Activated T-cell treated with anti-CD3 and anti-CD28 coated beads, Interleukin-2, amount 50 U/mL, for 4 hours (primary cell): ENCODE data around the gene MYO18B. TPM values are rescaled to one million over a fixed set of nuclear protein-coding genes. Genes with fewer than 3 reads are reported as not detected.

Experiments
- ATAC-seq, 2 donors: fragments of 200-7000 bp; cut with Tn5 transposase; one replicate each; pipeline ENCODE4 v1.10.0; 2021
- DNase-seq: peaks from one replicate; pipeline ENCODE4 v3.0.0-alpha.2; 2020
- H3K27me3 Mint-ChIP-seq: one replicate; pipeline ENCODE4 v1.8.0; 2021; ENCODE audit warnings: low read depth, mixed read lengths
- H3K36me3 Mint-ChIP-seq: one replicate; pipeline ENCODE4 v1.8.0; 2022; ENCODE audit warnings: mixed read lengths; ENCODE audit not compliant: insufficient read depth
- H3K4me1 Mint-ChIP-seq: one replicate; pipeline ENCODE4 v1.8.0; 2021; ENCODE audit warnings: low read depth, mixed read lengths
- H3K4me3 Mint-ChIP-seq: one replicate; pipeline ENCODE4 v1.8.0; 2021; ENCODE audit warnings: mild to moderate bottlenecking, moderate library complexity, mixed read lengths
- H3K9me3 Mint-ChIP-seq: one replicate; pipeline ENCODE4 v1.8.0; 2021; ENCODE audit warnings: mixed read lengths
- total RNA-seq, 3 donors: library from RNA; stranded (reverse); gene quantifications; one replicate each; pipeline ENCODE4 v1.2.1, GENCODE V29; 2021

Gene MYO18B
- total RNA-seq, 3 donors from 2014 or later = 0.03 TPM; not detected in 2

DNA sequence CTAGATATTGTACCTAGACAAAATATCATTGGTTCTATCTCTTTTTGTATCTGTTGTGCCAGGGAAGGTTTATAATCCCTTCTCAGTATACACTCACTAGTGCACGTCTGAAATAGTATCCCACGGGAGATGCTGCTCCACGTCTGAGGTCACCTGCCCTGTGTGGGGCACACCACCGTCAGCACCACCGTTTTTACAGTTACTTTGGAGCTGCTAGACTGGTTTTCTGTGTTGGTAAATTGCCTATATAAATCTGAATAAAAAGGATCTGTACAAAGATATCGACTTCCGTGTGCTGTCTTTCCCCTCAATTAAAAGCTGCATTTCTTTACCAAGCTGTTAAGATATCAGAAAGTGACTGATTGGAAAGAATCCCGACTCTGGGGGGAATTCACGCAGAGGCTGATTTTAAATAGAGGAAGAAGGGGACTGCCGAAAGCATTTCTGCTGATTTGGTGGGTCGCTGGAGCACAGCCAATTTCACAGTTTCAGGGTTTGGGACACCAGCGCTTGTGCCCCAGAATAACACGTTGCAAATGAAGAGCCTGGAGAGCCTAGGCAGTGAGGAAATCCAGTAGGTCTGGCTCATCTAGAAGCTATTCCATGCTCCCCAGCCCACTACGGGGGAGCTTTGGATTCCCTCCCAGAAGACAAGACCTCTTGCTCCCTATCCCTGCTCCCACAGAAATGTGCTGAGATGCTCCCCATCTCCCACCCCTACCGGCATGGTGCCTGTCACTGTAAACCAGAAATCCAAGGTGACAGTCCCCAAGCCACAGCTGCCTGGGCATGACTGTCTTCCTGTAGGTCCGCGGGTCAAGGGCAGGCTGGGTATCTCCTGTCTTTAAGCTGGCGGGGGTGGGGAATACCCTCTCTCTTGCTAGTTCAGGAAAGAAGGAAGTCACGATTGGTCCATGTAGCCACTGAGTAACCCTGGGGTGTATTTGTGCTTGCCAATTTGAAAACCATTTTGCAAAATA is 12.7 kb upstream of the MYO18B start:
- H3K36me3 Mint-ChIP-seq = no peaks in the 10 kb centered on the region
- no peak overlapping the region for H3K4me3 Mint-ChIP-seq
- H3K9me3 Mint-ChIP-seq = no peaks in the 10 kb centered on the region
- no peaks in the 10 kb centered on the region for H3K4me1 Mint-ChIP-seq
- H3K27me3 Mint-ChIP-seq = no peaks in the 10 kb centered on the region
- ATAC-seq (no peak), DNase-seq (no peak)

DNA sequence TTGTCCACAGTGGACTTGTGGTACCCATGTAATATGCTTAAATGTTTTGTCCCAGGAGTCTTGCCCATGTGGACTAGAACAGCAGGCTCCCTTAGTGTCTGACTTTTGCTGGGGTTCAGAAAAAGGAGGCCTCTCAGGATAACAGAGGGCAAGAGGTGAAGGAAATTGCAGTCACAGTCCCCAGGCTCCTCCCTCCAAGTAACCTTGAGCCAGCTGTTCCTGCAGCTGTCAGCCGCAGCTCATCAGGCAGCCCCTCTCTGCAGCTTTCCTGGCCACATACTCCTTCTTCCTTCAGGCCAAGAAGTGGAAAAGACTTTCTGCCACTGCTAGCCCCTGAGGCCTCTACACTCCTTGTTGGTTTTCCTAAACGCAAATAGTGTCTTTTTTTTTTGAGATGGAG is 6.3 kb upstream of the MYO18B start:
- Mint-ChIP-seq H3K9me3 (no peaks in the 10 kb centered on the region), H3K4me1 (peaks cover 9% of the 10 kb centered on the region), H3K4me3 (no peak overlapping the region), H3K27me3 (peaks cover 4% of the 10 kb centered on the region), H3K36me3 (no peaks in the 10 kb centered on the region)
- ATAC-seq (no peak), DNase-seq (no peak)

DNA sequence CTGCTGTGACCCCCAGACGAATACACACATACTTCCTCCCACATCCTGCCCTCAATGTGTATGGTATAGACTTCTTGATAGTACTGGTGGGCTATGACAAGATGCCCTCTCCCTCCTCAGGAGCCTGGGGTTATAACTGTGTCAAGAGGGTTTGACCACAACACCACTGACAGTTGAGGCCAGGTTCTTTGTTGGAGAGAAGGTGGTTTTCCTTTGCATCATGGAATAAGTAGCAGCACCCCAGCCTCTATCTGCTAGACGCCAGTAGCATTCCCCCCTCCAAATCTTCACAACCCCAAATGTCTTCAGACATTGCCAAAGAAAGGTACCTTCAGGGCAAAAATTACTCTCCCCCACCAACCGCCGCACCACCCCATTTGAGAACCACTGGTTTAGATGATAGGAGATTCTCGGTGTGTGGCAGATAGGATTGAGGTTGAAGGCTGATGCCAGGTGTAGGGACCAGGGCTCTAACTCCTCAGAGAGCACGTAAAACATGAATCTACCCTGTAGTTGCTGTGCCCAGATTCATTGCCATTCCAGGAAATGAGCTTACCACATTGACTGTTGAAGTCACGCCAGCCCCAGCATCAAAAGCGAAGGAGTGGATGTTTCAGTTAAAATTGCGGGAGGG is 5.5 kb upstream of the MYO18B start:
- DNase-seq (no peak), ATAC-seq (peak; percentile 73 to 83)
- no peak overlapping the region for H3K4me3 Mint-ChIP-seq
- H3K27me3 Mint-ChIP-seq = peaks cover 4% of the 10 kb centered on the region
- peaks cover 9% of the 10 kb centered on the region for H3K4me1 Mint-ChIP-seq
- H3K9me3 Mint-ChIP-seq = no peaks in the 10 kb centered on the region
- H3K36me3 Mint-ChIP-seq = no peaks in the 10 kb centered on the region

DNA sequence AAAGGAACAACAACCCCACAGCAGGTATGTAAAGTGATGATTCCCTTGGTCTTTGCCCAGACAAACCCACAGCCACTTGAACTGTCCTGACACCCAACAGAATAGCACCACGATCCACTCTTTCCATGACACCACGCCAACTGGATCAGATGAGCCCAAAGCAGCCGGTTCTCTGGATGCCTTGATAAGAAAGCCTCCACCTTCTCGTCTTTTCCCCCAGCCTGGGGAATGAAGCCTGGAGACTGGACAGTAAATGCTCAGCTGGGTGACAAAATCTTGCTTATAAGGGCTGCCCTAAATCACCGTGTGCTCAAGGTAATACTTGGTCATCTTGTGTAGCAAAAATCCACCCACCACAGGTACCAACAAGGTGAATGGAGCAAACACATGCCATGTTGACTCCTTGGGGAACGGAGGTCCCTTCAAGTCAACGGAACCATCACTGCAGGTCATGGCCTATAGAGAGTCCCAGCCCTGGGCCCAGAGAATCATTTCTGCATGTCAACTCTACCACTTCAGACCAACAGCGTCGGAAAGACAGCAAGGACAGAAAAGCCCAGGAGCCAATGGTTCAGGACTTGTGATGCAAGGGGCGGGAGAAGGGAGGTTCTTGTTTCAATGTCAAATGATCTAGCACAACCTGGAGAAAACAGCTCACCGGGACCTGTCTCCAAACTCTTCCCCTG is 2.2 kb upstream of the MYO18B start:
- H3K4me3 Mint-ChIP-seq = no peak overlapping the region
- no peaks in the 10 kb centered on the region for H3K9me3 Mint-ChIP-seq

DNA sequence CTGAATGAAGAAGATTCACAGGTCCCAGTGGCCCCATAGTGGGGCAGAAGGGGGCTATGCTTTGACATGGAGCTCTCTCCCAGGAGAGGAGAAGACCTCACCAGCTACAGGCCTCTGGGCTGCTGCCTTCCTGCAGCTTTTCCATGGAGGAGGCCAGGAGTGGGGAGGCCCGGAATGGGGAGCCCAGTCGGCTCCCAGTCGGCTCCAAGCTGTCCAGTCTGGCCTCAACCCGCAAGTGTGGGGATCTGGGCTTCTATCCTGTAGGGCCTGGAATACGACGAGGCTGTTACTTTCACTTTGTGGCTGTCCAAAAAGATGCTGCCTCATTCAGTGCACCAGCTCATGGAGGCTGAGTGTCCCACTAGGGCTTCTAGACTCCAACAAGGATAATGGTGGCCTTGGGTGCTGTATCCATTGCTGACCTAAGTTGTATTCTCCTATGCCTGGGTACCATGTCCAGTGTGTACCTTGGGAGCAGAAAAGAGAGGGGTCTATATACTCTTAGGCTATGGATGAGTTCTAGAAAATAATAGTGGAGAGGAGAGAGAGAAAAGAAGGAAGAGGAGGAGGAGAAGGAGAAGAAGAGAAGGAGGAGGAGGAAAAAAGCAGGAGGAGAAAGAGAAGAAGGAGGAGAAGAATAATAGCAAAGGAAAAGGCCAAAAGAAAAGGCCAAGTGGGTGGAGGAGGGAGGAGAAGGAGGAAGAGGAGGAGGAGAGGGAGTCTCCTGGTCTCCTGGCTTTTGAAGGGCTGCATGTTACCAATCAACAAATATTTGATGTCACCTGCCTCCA is 1.1 kb downstream of the MYO18B start:
- Mint-ChIP-seq H3K9me3 (no peaks in the 10 kb centered on the region), H3K4me3 (no peak overlapping the region), H3K4me1 (no peaks in the 10 kb centered on the region), H3K27me3 (peaks cover 2% of the 10 kb centered on the region), H3K36me3 (no peaks in the 10 kb centered on the region)
- ATAC-seq (no peak), DNase-seq (no peak)

More for the DNA sequence above, 2.2 kb upstream of the MYO18B start:
- Mint-ChIP-seq H3K4me1 (peaks cover 9% of the 10 kb centered on the region), H3K27me3 (peaks cover 6% of the 10 kb centered on the region), H3K36me3 (no peaks in the 10 kb centered on the region)
- ATAC-seq = no peak
- DNase-seq = no peak

DNA sequence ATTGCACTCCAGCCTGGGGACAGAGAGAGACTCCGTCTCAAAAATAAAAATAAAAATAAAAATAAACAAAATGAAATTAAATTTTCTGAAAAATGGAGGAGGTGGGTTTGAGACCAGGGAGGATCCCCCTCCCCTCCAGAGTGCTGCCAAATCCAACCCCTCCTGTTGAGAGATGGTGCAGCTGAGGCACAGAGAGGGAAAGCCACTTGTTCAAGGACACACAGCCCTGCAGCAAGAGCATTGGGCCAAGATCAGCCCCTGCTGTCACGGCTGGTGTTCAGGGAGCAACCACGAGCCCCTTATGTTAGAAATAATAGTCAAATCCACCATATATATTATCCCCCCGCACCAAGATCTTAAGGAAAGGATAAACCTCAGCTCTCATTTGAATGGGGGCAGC is 2.7 kb downstream of the MYO18B start:
- ATAC-seq (no peak), DNase-seq (no peak)
- Mint-ChIP-seq H3K27me3 (peaks cover 2% of the 10 kb centered on the region), H3K4me3 (no peak overlapping the region), H3K36me3 (no peaks in the 10 kb centered on the region), H3K4me1 (peaks cover 4% of the 10 kb centered on the region), H3K9me3 (no peaks in the 10 kb centered on the region)

DNA sequence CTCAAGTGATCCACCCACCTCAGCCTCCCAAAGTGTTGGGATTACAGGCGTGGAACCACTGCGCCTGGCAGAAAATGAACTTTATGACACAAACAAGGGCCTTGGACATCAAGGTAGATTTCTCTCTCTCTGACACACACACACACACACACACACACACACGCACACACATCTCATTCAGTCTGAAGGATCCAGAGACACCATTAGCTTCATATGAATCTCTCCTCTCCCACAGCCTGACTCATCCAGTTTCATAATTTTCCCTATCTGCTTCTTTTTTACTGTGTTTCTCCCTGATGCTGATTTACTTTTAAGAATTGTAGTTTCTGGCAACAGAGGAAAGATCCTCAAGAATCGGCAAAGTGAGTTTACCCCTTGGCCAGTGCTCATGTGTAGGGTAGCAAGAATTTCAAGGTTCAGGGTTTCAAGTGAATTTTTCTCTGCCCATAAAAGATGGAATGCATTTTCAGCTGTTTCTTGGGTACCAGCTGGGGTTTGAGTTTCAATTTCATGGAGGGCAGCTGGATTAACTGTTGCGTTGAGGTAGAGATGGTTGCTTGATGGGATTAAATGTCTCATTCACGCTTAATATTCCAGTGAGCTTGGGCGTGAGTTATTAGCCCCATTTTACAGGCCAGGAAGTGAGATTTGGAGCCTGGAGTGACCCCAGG is 3.5 kb downstream of the MYO18B start:
- H3K36me3 Mint-ChIP-seq = no peaks in the 10 kb centered on the region
- H3K9me3 Mint-ChIP-seq = no peaks in the 10 kb centered on the region
- ATAC-seq = no peak
- H3K27me3 Mint-ChIP-seq = peaks cover 2% of the 10 kb centered on the region
- H3K4me1 Mint-ChIP-seq = peaks cover 7% of the 10 kb centered on the region
- H3K4me3 Mint-ChIP-seq = no peak overlapping the region
- DNase-seq = no peak

DNA sequence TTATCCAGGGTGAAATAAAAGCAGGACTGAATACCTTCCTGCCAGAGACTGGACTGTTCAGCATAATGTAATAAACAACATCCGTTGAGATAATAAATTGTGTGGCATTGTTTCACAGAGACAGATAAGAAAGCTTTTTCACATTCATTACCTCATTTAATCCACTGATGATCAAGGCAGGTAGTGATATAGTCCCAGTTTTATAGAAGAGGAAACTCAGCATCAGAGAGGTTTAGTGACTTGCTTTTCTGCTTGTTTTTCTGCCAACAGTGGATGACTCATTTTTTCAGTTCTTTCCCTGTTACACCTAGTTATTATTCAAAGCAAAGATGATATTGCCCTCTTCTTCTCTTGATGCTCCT is 4.0 kb downstream of the MYO18B start:
- Mint-ChIP-seq H3K27me3 (peaks cover 2% of the 10 kb centered on the region), H3K4me1 (peaks cover 7% of the 10 kb centered on the region), H3K9me3 (no peaks in the 10 kb centered on the region), H3K4me3 (no peak overlapping the region), H3K36me3 (no peaks in the 10 kb centered on the region)
- ATAC-seq (peak; percentile 41 to 49), DNase-seq (no peak)

DNA sequence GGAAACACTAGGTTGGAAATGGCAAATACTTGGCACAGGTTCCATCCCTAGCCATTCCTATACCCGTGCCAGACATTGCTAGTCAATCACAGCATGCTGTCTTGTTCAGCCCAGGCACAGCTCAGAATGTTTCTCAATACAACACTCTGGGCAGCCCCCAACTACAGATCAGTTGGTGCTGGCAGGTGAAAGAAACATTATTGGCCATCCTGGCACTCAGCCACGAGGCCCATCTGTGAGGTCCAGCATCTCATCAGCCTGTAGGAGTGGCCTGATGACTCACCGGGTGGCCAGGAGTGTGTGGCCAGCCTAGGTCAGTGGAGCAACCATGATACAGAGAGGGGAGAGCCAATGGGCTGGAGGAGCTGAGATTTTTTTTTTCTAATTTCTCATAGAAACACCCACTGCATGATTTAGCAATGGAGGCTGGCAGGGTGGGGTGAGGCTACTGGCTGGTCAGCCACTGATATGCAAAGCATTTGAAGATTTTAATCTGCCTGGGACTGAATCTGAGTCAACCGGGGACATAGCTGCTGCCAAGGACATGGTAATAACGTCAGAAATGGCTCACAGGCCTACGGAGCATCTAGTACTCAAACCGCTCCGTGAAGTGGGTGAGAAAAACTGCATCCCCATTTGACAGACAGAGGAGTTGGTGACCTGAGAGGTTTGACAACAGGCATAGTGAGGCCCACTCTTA is 5.4 kb downstream of the MYO18B start:
- ATAC-seq (no peak), DNase-seq (no peak)
- Mint-ChIP-seq H3K9me3 (no peaks in the 10 kb centered on the region), H3K36me3 (no peaks in the 10 kb centered on the region), H3K4me1 (peaks cover 7% of the 10 kb centered on the region), H3K27me3 (peaks cover 2% of the 10 kb centered on the region), H3K4me3 (no peak overlapping the region)

DNA sequence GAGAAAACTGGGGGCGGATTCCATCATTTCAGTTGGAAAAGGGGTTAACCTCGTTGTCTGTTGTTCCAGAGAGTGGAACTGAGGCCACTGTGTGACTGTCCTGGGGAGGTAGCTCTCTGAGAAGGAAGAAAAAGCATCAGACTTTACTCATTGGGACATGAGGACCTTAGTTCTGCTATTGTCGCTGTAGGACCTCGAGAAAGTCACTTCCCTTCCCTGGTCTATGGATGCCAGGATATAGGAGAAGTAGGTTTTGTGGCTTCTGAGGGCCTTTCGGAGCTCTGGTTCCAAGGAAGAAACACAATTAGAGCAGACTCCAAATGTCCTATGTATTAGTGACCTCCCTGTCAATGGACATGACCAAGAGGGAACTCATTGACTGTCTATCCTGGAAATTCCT is 6.2 kb downstream of the MYO18B start:
- Mint-ChIP-seq H3K4me1 (peaks cover 7% of the 10 kb centered on the region), H3K4me3 (no peak overlapping the region), H3K27me3 (peaks cover 2% of the 10 kb centered on the region), H3K36me3 (no peaks in the 10 kb centered on the region), H3K9me3 (no peaks in the 10 kb centered on the region)
- DNase-seq (no peak), ATAC-seq (no peak)

DNA sequence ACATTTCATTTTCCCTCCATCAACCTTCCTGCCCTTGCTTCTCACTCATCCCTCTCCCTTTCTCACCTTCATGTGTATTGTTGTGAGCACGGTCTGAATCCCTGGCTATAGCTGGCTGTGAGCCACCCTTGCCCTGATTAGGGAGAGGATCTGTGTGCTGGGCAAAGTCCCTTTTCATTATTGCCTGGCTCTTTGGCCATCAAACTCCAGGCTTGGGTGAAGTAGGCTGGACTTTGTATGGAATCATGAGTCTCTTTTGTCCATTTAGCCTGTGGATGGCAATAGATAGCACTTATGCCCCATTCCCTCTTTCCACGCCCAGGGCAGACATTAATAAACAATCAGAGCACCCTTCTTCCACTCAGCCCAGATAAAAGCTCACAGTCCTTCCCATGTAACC is 6.7 kb downstream of the MYO18B start:
- ATAC-seq (no peak), DNase-seq (no peak)
- no peaks in the 10 kb centered on the region for H3K36me3 Mint-ChIP-seq
- no peaks in the 10 kb centered on the region for H3K9me3 Mint-ChIP-seq
- H3K27me3 Mint-ChIP-seq = no peaks in the 10 kb centered on the region
- H3K4me1 Mint-ChIP-seq = peaks cover 7% of the 10 kb centered on the region
- no peak overlapping the region for H3K4me3 Mint-ChIP-seq

DNA sequence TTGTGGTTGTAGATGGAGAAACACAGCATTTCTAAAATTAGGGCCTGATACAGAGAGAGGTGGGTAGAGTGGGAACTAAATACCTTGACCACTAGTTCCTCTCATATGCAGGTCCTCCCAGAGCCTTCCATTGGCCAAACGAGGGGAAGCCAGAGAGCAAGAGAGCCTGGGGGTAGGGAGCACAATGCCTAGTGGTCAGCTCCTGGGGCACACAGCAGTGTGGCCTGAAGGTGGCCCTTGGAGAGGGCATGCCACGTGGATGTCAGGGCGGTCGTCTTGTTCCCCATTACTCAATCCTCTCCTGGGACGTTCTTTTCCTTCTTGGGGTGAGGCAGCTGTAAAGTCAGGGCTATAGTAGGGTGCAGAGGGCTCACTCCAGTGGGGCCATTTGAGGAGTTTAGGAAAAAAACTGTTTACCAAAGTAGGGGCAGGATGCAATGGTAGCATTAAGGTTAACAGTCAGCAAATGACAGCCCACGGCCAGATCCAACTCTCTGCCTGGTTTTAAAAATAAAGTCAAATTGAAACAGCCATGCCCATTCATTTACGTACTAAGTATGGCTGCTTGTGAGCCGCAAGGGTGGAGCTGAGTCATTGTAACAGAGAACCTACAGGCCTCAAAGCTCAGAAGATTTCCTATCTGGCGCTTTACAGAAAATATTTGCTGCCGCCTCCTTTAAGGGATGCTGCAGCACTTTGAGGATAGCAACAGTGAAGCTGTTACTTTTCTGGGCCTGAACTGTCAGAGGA is 7.6 kb downstream of the MYO18B start:
- no peaks in the 10 kb centered on the region for H3K9me3 Mint-ChIP-seq
- H3K4me1 Mint-ChIP-seq = peaks cover 7% of the 10 kb centered on the region
- H3K27me3 Mint-ChIP-seq = no peaks in the 10 kb centered on the region
- DNase-seq (no peak), ATAC-seq (peak; percentile 87)
- H3K36me3 Mint-ChIP-seq = no peaks in the 10 kb centered on the region
- no peak overlapping the region for H3K4me3 Mint-ChIP-seq
